Left lung (tissue), 10 donors: ENCODE data around the gene HBB. TPM values are rescaled to one million over a fixed set of nuclear protein-coding genes. Genes with fewer than 3 reads are reported as not detected.

Experiments
- ATAC-seq: fragments of 200-7000 bp; cut with Tn5 transposase; one replicate; pipeline ENCODE4 v1.9.1; 2020; ENCODE audit warnings: moderate library complexity
- DNase-seq, 4 donors: peaks; one replicate each; pipeline ENCODE4 v3.0.0-alpha.2; 2013 to 2020
- H3K27ac ChIP-seq, 2 donors: fragments of 200-600 bp; sonication (generic) in 1 of 2; one replicate each; pipeline versions ENCODE4 v1.5.0 to v1.8.0; 2020 to 2021
- H3K27me3 ChIP-seq, 2 donors: fragments of 200-600 bp; sonication (generic) in 1 of 2; one replicate each; pipeline versions ENCODE4 v1.5.0 to v1.8.0; 2020 to 2021
- H3K36me3 ChIP-seq, 2 donors: fragments of 200-600 bp; sonication (generic) in 1 of 2; one replicate each; pipeline versions ENCODE4 v1.5.0 to v1.8.0; 2020 to 2021
- H3K4me1 ChIP-seq, 2 donors: fragments of 200-600 bp; one replicate each; pipeline ENCODE4 v1.8.0; 2021
- H3K4me3 ChIP-seq, 2 donors: fragments of 200-600 bp; sonication (generic) in 1 of 2; one replicate each; pipeline versions ENCODE4 v1.5.0 to v1.8.0; 2020 to 2021; ENCODE audit warnings: mild to moderate bottlenecking in 1 of 2
- H3K9me3 ChIP-seq, 2 donors: fragments of 200-600 bp; sonication (generic) in 1 of 2; one replicate each; pipeline versions ENCODE4 v1.5.0 to v1.8.0; 2020 to 2021
- intact Hi-C, 2 donors: fragments of 100-400 bp; cut with DNase I; formaldehyde crosslinking; loops; one replicate each; pipeline versions ENCODE4 v1.11.2 to v1.14.2; 2022
- polyA plus RNA-seq, 6 donors: library from polyadenylated mRNA; unstranded; fragments of 120-200 nt; gene quantifications; one replicate each; pipeline ENCODE4 v1.2.1, GENCODE V29; 2013; ENCODE audit not compliant: insufficient read length in 6 of 6
- total RNA-seq, 2 donors: library from RNA; stranded (reverse); fragmentation: NEBNext Ultra II Directional; extraction: Animal tissue kit (Norgen Biotek cat#: 25700); gene quantifications; one replicate each; pipeline ENCODE4 v1.2.1, GENCODE V29; 2021
- TF ChIP-seq, protein P1 (sequence below), 2 donors: fragments of 200-600 bp; sonication (generic) in 1 of 2; IDR thresholded peaks; one replicate each; pipeline versions ENCODE4 v1.5.0 to v1.8.0; 2021; ENCODE audit warnings: antibody characterized with exemption in 2 of 2
- donor health status: DM: no; HTN: yes; CAD: no.
- donor health status: DM: no; HTN: no; CAD: no.

Gene HBB
- total and polyA plus RNA-seq, 8 donors, result 137 to 967 (median 260) TPM

DNA sequence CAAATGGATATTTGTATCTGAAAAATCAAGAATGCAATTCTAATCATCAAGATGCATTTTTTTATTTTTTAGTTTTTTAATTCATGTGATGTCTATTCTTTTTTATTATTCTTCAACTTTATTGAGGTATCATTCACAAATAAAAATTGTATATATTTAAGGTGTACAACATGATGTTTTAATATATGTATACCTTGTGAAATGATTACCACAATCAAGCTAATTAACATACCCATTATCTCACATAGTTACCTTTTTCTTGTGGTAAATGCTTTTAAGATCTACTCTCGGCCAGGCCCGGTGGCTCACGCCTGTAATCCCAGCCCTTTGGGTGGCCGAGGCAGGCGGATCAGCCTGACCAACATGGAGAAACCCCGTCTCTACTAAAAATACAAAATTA is 3.7 kb downstream of the HBB start:
- no peaks in the 10 kb centered on the region for H3K27me3 ChIP-seq
- no peak overlapping the region for H3K4me3 ChIP-seq
- DNase-seq (no peak), ATAC-seq (no peak)
- H3K27ac ChIP-seq, result no peak overlapping the region
- intact Hi-C loops, result no loop called here
- H3K36me3 ChIP-seq, result no peaks in the 10 kb centered on the region
- peaks cover 0 to 2% of the 10 kb centered on the region in 2 donors for H3K9me3 ChIP-seq
- TF ChIP-seq, protein P1, sequence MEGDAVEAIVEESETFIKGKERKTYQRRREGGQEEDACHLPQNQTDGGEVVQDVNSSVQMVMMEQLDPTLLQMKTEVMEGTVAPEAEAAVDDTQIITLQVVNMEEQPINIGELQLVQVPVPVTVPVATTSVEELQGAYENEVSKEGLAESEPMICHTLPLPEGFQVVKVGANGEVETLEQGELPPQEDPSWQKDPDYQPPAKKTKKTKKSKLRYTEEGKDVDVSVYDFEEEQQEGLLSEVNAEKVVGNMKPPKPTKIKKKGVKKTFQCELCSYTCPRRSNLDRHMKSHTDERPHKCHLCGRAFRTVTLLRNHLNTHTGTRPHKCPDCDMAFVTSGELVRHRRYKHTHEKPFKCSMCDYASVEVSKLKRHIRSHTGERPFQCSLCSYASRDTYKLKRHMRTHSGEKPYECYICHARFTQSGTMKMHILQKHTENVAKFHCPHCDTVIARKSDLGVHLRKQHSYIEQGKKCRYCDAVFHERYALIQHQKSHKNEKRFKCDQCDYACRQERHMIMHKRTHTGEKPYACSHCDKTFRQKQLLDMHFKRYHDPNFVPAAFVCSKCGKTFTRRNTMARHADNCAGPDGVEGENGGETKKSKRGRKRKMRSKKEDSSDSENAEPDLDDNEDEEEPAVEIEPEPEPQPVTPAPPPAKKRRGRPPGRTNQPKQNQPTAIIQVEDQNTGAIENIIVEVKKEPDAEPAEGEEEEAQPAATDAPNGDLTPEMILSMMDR (IDR thresholded peaks at IDR 0.05), result no peak
- no peaks in the 10 kb centered on the region for H3K4me1 ChIP-seq

DNA sequence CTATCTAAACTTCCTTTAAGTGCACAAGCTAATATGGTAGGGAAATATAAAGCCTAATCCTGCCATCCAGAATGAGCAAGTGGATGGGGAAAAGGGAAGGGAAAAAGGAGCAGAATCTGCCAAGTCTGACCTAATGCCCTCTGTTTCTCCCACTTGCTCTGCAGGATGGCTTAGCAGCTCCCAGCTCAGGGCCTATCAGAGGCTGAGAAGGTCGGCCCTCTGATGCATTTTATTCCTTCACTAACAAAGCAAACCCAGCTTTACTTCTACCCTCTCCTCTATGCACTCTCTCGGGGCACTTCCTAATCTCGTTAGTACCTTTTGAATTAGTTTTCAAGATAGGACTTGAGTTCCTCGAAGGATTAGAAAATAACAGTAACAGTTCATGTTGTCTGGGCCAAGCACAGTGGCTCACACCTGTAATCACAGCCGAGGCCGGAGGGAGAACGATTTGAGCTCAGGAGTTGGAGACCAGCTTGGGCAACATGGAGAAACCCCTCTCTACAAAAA is 16.4 kb downstream of the HBB start:
- intact Hi-C loops, result no loop called here
- H3K27ac ChIP-seq, result no peak overlapping the region
- H3K4me1 ChIP-seq, result no peaks in the 10 kb centered on the region
- DNase-seq (no peak), ATAC-seq (no peak)
- no peaks in the 10 kb centered on the region for H3K36me3 ChIP-seq
- no peak overlapping the region for H3K4me3 ChIP-seq
- TF ChIP-seq, protein P1 (IDR thresholded peaks at IDR 0.05), result no peak
- H3K9me3 ChIP-seq, result no peaks in the 10 kb centered on the region
- H3K27me3 ChIP-seq, result no peaks in the 10 kb centered on the region

DNA sequence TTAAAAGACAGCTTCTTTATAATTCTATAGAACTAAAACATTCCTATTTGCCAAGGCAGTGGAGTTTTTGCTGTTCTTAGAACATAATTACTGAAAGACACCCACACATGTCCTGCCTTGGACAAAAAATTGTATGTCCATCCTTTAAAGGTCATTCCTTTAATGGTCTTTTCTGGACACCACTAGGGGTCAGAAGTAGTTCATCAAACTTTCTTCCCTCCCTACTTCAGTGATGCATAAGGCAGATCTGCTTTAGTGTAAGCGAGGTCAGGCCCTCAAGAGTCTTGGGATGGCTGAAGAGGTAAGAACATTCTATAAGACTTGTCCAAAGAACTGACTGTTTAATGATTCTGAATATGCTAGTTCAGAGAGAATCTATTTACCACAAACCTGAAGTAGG is 22.1 kb downstream of the HBB start:
- Histone ChIP-seq H3K9me3 (no peaks in the 10 kb centered on the region), H3K36me3 (no peaks in the 10 kb centered on the region), H3K27ac (no peak overlapping the region), H3K4me3 (no peak overlapping the region), H3K4me1 (no peaks in the 10 kb centered on the region), H3K27me3 (no peaks in the 10 kb centered on the region)
- intact Hi-C loops, result no loop called here
- peak; percentile 69 for ATAC-seq
- DNase-seq, result peak in 2 of 4 donors; percentile 6 to 38
- TF ChIP-seq, protein P1 (IDR thresholded peaks at IDR 0.05), result peak in 1 of 2 donors; percentile 31

DNA sequence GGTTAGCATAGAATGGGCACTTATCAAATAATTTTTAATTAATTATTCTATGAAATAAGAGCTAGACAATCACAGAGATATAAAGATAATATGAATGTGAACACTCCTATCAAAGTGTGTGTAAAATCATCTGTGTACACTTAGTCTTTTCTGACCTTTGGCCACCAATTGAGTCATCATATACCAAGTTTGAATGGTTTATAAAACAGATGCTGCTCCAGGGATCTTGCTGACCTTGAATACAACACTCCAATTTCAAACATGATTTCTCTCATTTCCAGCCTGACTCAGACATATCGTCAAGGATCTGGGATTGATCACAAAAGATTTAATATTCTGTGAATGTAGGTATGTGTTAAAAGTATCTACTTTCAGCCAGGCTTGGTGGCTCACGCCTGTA is 23.5 kb downstream of the HBB start:
- ATAC-seq (no peak), DNase-seq (no peak)
- no peak overlapping the region for H3K27ac ChIP-seq
- H3K4me1 ChIP-seq, result no peaks in the 10 kb centered on the region
- no peak overlapping the region for H3K4me3 ChIP-seq
- intact Hi-C loops, result no loop called here
- no peaks in the 10 kb centered on the region for H3K27me3 ChIP-seq
- TF ChIP-seq, protein P1 (IDR thresholded peaks at IDR 0.05), result no peak
- H3K9me3 ChIP-seq, result no peaks in the 10 kb centered on the region
- no peaks in the 10 kb centered on the region for H3K36me3 ChIP-seq

DNA sequence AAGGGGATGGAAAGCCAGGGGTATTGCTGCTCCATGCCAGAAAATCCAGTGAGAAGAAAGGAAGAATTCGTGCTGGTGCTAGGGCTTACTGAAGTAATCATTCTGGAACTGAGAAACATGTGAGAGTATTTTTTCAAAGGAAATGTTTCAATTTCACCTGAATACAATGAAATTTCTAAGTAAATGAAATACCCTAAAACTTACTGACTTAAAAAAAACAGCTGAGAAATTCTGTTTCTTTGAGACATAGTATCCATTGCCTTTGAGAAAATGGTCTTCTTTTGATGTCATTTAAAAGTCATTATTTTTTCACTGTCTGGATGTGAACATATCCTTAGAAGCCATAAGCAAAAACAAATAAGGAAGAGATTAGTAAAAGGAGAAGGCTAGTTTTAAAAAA is 26.3 kb downstream of the HBB start, which contains the start of gene OR51V1:
TSS of gene OR51V1 (minus strand) at position 101 of the 400 bp plus-strand sequence. CDS start at position 101, 0 bp downstream.
- H3K36me3 ChIP-seq, result no peaks in the 10 kb centered on the region
- DNase-seq (no peak), ATAC-seq (no peak)
- H3K27ac ChIP-seq, result no peak within 1 kb of the TSS
- intact Hi-C loops, result no loop called here
- TF ChIP-seq, protein P1 (IDR thresholded peaks at IDR 0.05), result no peak
- no peaks in the 10 kb centered on the region for H3K27me3 ChIP-seq
- H3K9me3 ChIP-seq, result no peaks in the 10 kb centered on the region
- no peak within 1 kb of the TSS for H3K4me3 ChIP-seq
- no peaks in the 10 kb centered on the region for H3K4me1 ChIP-seq
